Spinal cord (tissue), 10 donors: Measurements from ENCODE around the gene SMTN. TPM values are rescaled to one million over a fixed set of nuclear protein-coding genes. Genes with fewer than 3 reads are reported as not detected.

Experiments used
- DNase-seq, 6 donors: peaks; one replicate each; pipeline versions ENCODE4 v3.0.0 to v3.0.0-alpha.2; 2013 to 2015; ENCODE audit warnings: low spot score in 6 of 6, low read depth in 4 of 6
- H3K27ac ChIP-seq: one replicate; pipeline ENCODE4 v1.5.1; 2013; ENCODE audit warnings: low read depth, low read length, control low read depth
- H3K27me3 ChIP-seq: one replicate; pipeline ENCODE4 v1.6.1; 2013; ENCODE audit warnings: low read length; ENCODE audit not compliant: control insufficient read depth, insufficient read depth
- H3K36me3 ChIP-seq: one replicate; pipeline ENCODE4 v1.6.1; 2013; ENCODE audit warnings: low read length; ENCODE audit not compliant: control insufficient read depth, insufficient read depth
- H3K4me1 ChIP-seq: one replicate; pipeline ENCODE4 v1.6.1; 2013; ENCODE audit warnings: low read length; ENCODE audit not compliant: control insufficient read depth, insufficient read depth
- H3K4me3 ChIP-seq: one replicate; pipeline ENCODE4 v1.5.1; 2013; ENCODE audit warnings: low read depth, low read length, control low read depth
- H3K9me3 ChIP-seq: one replicate; pipeline ENCODE4 v1.6.1; 2013; ENCODE audit warnings: low read length; ENCODE audit not compliant: control insufficient read depth, insufficient read depth
- WGBS: methylation state at CpG from one replicate; pipeline ENCODE4 v1.1.5; 2013; ENCODE audit warnings: missing lambda C conversion rate; ENCODE audit not compliant: insufficient coverage; 5-methylcytosine and 5-hydroxymethylcytosine counted together
- long read RNA-seq, 4 donors: transcript quantifications; one replicate each; lab custom pipeline, GENCODE V29; 2026
- polyA plus RNA-seq, 2 donors: library from polyadenylated mRNA; unstranded; fragments of 120-200 nt; gene quantifications; one replicate each; pipeline ENCODE4 v1.2.1, GENCODE V29; 2013; ENCODE audit not compliant: insufficient read length in 2 of 2
- total RNA-seq, 2 donors: library from RNA; depleted of rRNA in 1 of 2; stranded (reverse); fragments of 120-200 nt in 1 of 2; fragments of >200 nt in 1 of 2; gene quantifications; one replicate each; pipeline versions ENCODE4 v1.2.3 to v1.2.4, GENCODE V29; 2013 to 2014
- donor health status: healthy.

The SMTN gene
- total RNA-seq (10 to 100 TPM; 26.1 to 45.3 TPM), polyA plus RNA-seq (10 to 100 TPM; 38.0 to 61.0 TPM)
- long read RNA-seq, donor 1, partial matches to known transcripts = 5 of 9 reads
- long read RNA-seq, donor 1, other reads (novel, unspliced or antisense) = 0 of 9 reads
- long read RNA-seq, donor 2, partial matches to known transcripts = 5 of 7 reads
- long read RNA-seq, donor 2, other reads (novel, unspliced or antisense) = 0 of 7 reads
- long read RNA-seq, donor 3, partial matches to known transcripts = 0 of 2 reads
- long read RNA-seq, donor 3, other reads (novel, unspliced or antisense) = 0 of 2 reads
- long read RNA-seq, donor 4, transcript SMTN-201 (21 exons, 3,295 nt) = major isoform, 5 of 90 reads
- long read RNA-seq, donor 4, partial matches to known transcripts = 16 of 90 reads
- long read RNA-seq, donor 4, other reads (novel, unspliced or antisense) = 67 of 90 reads

- under 1% methylated on average over 61 of the region's 63 CpGs for WGBS
These were observed at the start of gene SMTN for GRCh38 chr22:31080848-31081649. TSS of gene SMTN (plus strand) at chr22:31081318. CDS start at chr22:31083259, 1,941 bp downstream.

GRCh38 chr22:31036671-31037550 is 44.2 kb upstream of the SMTN start:
- WGBS = 62% methylated on average over 15 of the region's 20 CpGs
- no peaks in the 10 kb centered on the region for H3K27me3 ChIP-seq
- H3K36me3 ChIP-seq = no peaks in the 10 kb centered on the region
- no peak overlapping the region for H3K4me3 ChIP-seq
- no peak overlapping the region for H3K27ac ChIP-seq
- peaks cover 5% of the 10 kb centered on the region for H3K4me1 ChIP-seq
- no peaks in the 10 kb centered on the region for H3K9me3 ChIP-seq
- peak in 2 of 6 donors; percentile 23 to 61 for DNase-seq

More at GRCh38 chr22:31080848-31081649, at the start of gene SMTN:
- H3K27me3 ChIP-seq = no peaks in the 10 kb centered on the region
- H3K4me1 ChIP-seq = peaks cover 60% of the 10 kb centered on the region
- H3K27ac ChIP-seq = peak within 1 kb of the TSS; percentile 79
- DNase-seq = peak; percentile 79 to 98 (median 86)
- H3K36me3 ChIP-seq = peaks cover 3% of the 10 kb centered on the region
- no peaks in the 10 kb centered on the region for H3K9me3 ChIP-seq
- H3K4me3 ChIP-seq = peak within 1 kb of the TSS; percentile 79

DNA sequence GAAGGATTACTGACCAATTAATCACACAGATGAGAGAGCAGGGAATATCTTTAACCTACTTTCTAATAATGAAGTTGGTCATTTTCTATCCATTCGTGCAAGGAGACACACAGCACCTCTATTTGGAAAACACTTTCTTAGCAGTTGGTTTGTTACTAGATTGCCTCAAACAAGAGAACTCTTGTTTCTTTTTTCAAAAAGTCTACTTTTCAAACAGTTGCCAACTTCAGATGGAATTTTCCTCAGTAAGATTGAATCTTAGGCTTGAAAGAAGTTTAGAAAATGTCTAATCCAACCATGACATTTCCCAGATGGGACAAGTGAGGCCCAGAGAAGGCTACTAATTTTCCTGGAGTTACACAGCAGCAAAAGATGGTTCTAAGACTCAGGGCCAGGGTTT is 42.4 kb upstream of the SMTN start:
- Histone ChIP-seq H3K9me3 (no peaks in the 10 kb centered on the region), H3K27me3 (no peaks in the 10 kb centered on the region), H3K4me3 (no peak overlapping the region), H3K36me3 (no peaks in the 10 kb centered on the region), H3K4me1 (peaks cover 5% of the 10 kb centered on the region), H3K27ac (peak overlapping the region; percentile 67)
- WGBS = 0% methylated on average over 1 of the region's 1 CpG
- DNase-seq = no peak

GRCh38 chr22:31039393-31039792 is 41.7 kb upstream of the SMTN start:
- Histone ChIP-seq H3K4me1 (peaks cover 7% of the 10 kb centered on the region), H3K4me3 (no peak overlapping the region), H3K36me3 (no peaks in the 10 kb centered on the region), H3K27me3 (no peaks in the 10 kb centered on the region), H3K27ac (peak overlapping the region; percentile 67), H3K9me3 (no peaks in the 10 kb centered on the region)
- DNase-seq = no peak
- WGBS = 52% methylated on average over 7 of the region's 9 CpGs

DNA sequence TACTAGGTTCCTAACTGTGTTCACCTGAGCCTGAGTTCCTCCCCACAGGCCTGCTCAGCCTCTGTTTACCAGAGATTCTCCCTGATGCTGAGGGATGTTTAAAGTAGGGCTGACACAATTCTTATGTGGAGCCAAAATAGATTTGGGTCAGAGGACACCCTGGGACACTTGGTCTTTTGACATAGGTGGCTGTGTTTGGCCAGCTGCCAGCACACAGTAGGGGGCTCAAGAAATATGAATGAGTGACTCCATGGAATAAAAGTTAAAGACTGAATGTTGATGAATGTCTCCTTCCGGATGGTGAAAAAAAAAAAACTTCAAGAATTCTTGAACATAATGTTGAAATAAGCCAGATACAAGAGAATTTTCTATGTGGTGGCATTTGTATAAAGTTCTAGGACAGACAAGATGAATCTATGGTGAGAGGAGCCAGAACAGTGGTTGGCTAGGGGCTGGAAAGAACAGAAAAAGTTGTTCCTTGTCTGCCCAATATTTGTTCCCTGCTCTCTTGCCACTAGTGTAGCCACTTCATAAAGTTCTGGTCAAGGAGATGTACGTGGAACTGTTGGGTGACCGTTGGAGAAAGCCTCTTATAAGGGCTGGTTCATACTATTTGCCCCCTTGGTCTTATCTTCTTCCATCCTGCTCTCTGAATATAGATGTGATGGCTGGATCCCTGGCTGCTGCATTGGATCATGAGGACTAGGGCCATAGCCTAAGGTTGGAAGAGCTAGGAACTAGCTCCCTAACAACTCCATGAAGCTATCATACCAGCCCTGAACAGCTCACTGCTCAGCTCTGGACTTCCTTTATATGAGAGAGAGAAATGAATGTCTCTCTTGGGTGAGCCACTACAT is 40.3 kb upstream of the SMTN start:
- no peak overlapping the region for H3K4me3 ChIP-seq
- no CpG with 5 or more reads among the region's 3 CpGs for WGBS
- H3K36me3 ChIP-seq = no peaks in the 10 kb centered on the region
- no peaks in the 10 kb centered on the region for H3K9me3 ChIP-seq
- no peak overlapping the region for H3K27ac ChIP-seq
- no peak for DNase-seq
- no peaks in the 10 kb centered on the region for H3K27me3 ChIP-seq
- H3K4me1 ChIP-seq = peaks cover 9% of the 10 kb centered on the region

DNA sequence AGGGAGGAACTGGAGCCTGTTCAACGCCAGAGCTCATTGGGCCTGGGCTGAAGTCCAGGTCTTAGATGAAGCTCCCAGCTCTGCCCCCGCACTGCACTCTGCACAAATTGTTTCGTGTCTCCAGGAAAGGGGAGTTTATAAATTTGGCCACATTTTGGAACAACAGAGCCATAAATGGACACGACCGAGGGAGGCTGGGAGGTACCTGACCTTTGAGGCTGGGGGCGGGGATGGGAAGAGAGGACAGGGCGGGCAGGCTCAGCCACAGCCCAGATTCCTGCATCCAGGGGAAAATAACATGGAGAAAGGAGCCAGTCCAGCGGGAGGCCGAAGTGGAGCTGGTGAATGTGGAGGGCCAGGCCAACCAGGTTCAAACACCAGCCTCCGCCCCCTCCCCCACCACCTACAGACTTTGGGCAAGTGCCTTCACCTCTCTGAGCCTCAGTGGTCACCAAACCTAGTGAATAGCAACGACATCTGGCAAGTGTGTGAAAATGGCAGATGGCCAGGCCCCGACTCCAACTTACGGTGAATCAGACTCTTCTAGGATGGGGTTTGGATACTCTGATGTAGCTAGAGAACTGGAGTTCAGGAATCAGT is 36.8 kb upstream of the SMTN start:
- H3K4me3 ChIP-seq = no peak overlapping the region
- H3K36me3 ChIP-seq = no peaks in the 10 kb centered on the region
- peaks cover 17% of the 10 kb centered on the region for H3K4me1 ChIP-seq
- DNase-seq = peak in 1 of 6 donors; percentile 21
- peak overlapping the region; percentile 40 for H3K27ac ChIP-seq
- no peaks in the 10 kb centered on the region for H3K9me3 ChIP-seq
- H3K27me3 ChIP-seq = no peaks in the 10 kb centered on the region
- 60% methylated on average over 8 of the region's 13 CpGs for WGBS

DNA sequence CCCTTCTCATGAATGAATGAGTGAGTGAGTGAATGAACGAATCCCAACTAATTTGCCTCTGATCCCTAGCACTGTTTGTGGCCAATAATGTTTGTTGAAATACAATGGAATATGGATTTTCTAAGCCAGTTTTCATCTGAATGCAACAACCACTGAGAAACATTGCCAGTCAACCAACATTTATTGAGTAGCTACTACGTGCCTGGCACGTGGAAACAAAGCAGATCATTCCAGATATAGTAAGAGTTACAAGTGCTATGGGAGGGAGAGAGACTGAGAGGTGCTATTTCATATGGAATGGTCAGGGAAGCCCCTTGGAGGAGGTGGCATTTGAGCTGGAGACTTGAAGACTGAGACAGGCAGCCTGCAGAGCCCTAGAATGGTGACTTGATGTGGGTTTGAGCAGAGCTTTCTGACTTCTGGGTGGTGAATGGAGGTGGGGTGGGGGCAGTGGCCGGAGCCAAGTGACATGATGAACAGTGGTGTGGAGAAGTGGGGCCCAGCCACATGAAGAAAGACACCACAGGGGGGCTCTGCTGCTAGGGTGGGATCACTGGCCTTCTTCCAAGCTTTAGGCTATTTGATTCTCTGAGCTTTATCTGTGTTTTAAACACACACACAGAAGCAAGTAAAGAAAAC is 35.1 kb upstream of the SMTN start:
- WGBS = 37% methylated on average over 2 of the region's 4 CpGs
- H3K4me1 ChIP-seq = peaks cover 13% of the 10 kb centered on the region
- peak overlapping the region; percentile 79 for H3K27ac ChIP-seq
- H3K36me3 ChIP-seq = no peaks in the 10 kb centered on the region
- H3K4me3 ChIP-seq = no peak overlapping the region
- DNase-seq = peak in 1 of 6 donors; percentile 23
- H3K27me3 ChIP-seq = no peaks in the 10 kb centered on the region
- H3K9me3 ChIP-seq = no peaks in the 10 kb centered on the region

- peak in 2 of 6 donors; percentile 64 to 71 for DNase-seq
- WGBS = 48% methylated on average over 10 of the region's 11 CpGs
- no peaks in the 10 kb centered on the region for H3K27me3 ChIP-seq
- H3K4me1 ChIP-seq = peaks cover 13% of the 10 kb centered on the region
- H3K36me3 ChIP-seq = no peaks in the 10 kb centered on the region
- H3K4me3 ChIP-seq = no peak overlapping the region
- peak overlapping the region; percentile 79 for H3K27ac ChIP-seq
- H3K9me3 ChIP-seq = no peaks in the 10 kb centered on the region
These were observed 34.4 kb upstream of the SMTN start for GRCh38 chr22:31046539-31047226.
